Measurements from ENCODE around the gene NRTN.

DNA sequence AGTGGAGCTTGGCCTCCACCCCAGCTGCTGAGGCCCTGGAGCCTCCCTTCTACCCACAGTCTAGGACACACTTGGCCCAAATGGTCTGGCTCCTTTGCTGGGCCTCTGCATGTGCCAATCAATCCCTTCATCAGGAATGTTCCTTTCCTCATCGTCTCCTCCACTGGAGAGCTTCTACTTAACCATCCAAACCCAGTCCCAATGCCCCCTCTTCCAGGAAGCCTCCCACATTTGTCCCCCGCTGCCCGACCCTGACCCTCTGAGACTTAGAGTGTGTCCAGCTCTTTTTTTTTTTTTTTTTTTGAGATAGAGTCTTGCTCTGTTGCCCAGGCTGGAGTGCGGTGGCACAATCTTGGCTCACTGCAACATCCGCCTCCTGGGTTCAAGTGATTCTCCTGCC is 16.4 kb upstream of the NRTN start:
- TF ChIP-seq, protein P1, sequence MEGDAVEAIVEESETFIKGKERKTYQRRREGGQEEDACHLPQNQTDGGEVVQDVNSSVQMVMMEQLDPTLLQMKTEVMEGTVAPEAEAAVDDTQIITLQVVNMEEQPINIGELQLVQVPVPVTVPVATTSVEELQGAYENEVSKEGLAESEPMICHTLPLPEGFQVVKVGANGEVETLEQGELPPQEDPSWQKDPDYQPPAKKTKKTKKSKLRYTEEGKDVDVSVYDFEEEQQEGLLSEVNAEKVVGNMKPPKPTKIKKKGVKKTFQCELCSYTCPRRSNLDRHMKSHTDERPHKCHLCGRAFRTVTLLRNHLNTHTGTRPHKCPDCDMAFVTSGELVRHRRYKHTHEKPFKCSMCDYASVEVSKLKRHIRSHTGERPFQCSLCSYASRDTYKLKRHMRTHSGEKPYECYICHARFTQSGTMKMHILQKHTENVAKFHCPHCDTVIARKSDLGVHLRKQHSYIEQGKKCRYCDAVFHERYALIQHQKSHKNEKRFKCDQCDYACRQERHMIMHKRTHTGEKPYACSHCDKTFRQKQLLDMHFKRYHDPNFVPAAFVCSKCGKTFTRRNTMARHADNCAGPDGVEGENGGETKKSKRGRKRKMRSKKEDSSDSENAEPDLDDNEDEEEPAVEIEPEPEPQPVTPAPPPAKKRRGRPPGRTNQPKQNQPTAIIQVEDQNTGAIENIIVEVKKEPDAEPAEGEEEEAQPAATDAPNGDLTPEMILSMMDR (conservative IDR thresholded peaks at IDR 0.05; ENCODE audit: low read length), result no peak
- TF ChIP-seq EZH2phosphoT487 (IDR thresholded peaks at IDR 0.05; ENCODE audit: borderline replicate concordance), result no peak
